Mucosa of descending colon (tissue), 3 donors: ENCODE data around the gene NCKAP5L. TPM values are rescaled to one million over a fixed set of nuclear protein-coding genes. Genes with fewer than 3 reads are reported as not detected.
"Not testable (repeated sequence)": the region's sequence is repeated elsewhere in the genome, so short reads cannot be mapped to it uniquely, and the experiment has no call there.

Source experiments
- ATAC-seq: fragments of 200-7000 bp; cut with Tn5 transposase; one replicate; pipeline ENCODE4 v1.9.1; 2020; ENCODE audit warnings: mild to moderate bottlenecking, moderate library complexity
- DNase-seq, 3 donors: peaks; one replicate each; pipeline ENCODE4 v3.0.0-alpha.2; 2020
- H3K36me3 ChIP-seq: fragments of 200-600 bp; one replicate; pipeline ENCODE4 v1.8.0; 2021; ENCODE audit warnings: low read depth, mild to moderate bottlenecking
- H3K4me1 ChIP-seq: fragments of 200-600 bp; one replicate; pipeline ENCODE4 v1.8.0; 2021; ENCODE audit warnings: low read depth, mild to moderate bottlenecking
- H3K4me3 ChIP-seq: fragments of 200-600 bp; one replicate; pipeline ENCODE4 v1.8.0; 2021; ENCODE audit warnings: mild to moderate bottlenecking
- H3K9me3 ChIP-seq: fragments of 200-600 bp; one replicate; pipeline ENCODE4 v1.8.0; 2021; ENCODE audit warnings: mild to moderate bottlenecking
- CTCF ChIP-seq: fragments of 200-600 bp; IDR thresholded peaks from one replicate; pipeline ENCODE4 v1.8.0; 2022; ENCODE audit warnings: antibody characterized with exemption, mild to moderate bottlenecking
- intact Hi-C, 2 donors: fragments of 100-400 bp; cut with DNase I in 1 of 2; cut with micrococcal nuclease in 1 of 2; formaldehyde crosslinking; loops; one replicate each; pipeline versions ENCODE4 v1.11.0 to v1.11.1; 2022; cut with DNase I, micrococcal nuclease
- total RNA-seq, 3 donors: library from RNA; stranded (reverse); fragmentation: NEBNext Ultra II Directional in 2 of 3; extraction: Animal tissue kit (Norgen Biotek cat#: 25700) in 2 of 3; gene quantifications; one replicate each; pipeline versions ENCODE4 v1.2.1 to v1.2.4, GENCODE V29; 2021 to 2023
- donor health status: DM: no; HTN: no; CAD: no; lungs with moderate emphysema.
- donor health status: DM: no; HTN: no; CAD: no.
- donor health status: DM: no; HTN: yes; CAD: no.

The NCKAP5L gene
- total RNA-seq, 3 donors from 2014 or later: 2.5 to 17.7 (median 4.7) TPM

- DNase-seq (peak; percentile 74 to 87 (median 80)), ATAC-seq (peak; percentile 85)
- H3K36me3 ChIP-seq: no peaks in the 10 kb centered on the region
- intact Hi-C loops: no loop called here
- H3K4me1 ChIP-seq: no peaks in the 10 kb centered on the region
- no peaks in the 10 kb centered on the region for H3K9me3 ChIP-seq
- peak; percentile 87 for TF ChIP-seq CTCF
- H3K4me3 ChIP-seq: no peak overlapping the region
These were observed 38.8 kb upstream of the NCKAP5L start for GRCh38 chr12:49866859-49867569.

DNA sequence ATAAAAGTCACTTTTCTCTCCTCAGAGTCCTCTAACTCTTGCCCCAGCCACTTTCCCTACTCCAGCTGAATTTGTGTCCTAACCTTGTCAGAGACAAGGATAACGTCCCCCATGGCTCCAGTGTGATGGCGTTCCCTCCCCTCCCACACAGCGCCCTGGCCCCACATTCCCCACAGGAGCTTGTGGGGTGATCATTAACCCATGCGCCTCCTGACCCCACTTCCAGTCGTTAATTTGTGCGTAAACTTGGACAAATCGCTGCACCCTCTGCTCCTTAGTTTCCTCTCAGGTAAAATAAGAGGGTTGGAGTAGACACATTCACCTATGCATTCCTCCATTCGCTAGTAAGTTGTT is 37.5 kb upstream of the NCKAP5L start:
- ATAC-seq (no peak), DNase-seq (no peak)
- TF ChIP-seq CTCF: no peak

GRCh38 chr12:49865109-49865781 is 37.0 kb upstream of the NCKAP5L start:
- ATAC-seq (no peak), DNase-seq (no peak)
- Histone ChIP-seq H3K36me3 (no peaks in the 10 kb centered on the region), H3K4me3 (no peak overlapping the region), H3K4me1 (no peaks in the 10 kb centered on the region), H3K9me3 (no peaks in the 10 kb centered on the region)
- no peak for TF ChIP-seq CTCF
- intact Hi-C loops: no loop called here

More for the DNA sequence above, 37.5 kb upstream of the NCKAP5L start:
- no peaks in the 10 kb centered on the region for H3K4me1 ChIP-seq
- no peak overlapping the region for H3K4me3 ChIP-seq
- H3K9me3 ChIP-seq: no peaks in the 10 kb centered on the region
- no peaks in the 10 kb centered on the region for H3K36me3 ChIP-seq
- intact Hi-C loops: no loop called here

- DNase-seq (no peak), ATAC-seq (no peak)
- intact Hi-C loops: no loop called here
- H3K4me3 ChIP-seq: no peak overlapping the region
- H3K4me1 ChIP-seq: no peaks in the 10 kb centered on the region
- no peaks in the 10 kb centered on the region for H3K9me3 ChIP-seq
- no peaks in the 10 kb centered on the region for H3K36me3 ChIP-seq
- TF ChIP-seq CTCF: no peak
These were observed 36.5 kb upstream of the NCKAP5L start for GRCh38 chr12:49864798-49865090.

GRCh38 chr12:49863946-49864797 is 36.0 kb upstream of the NCKAP5L start:
- Histone ChIP-seq H3K4me3 (no peak overlapping the region), H3K36me3 (no peaks in the 10 kb centered on the region), H3K4me1 (no peaks in the 10 kb centered on the region), H3K9me3 (no peaks in the 10 kb centered on the region)
- intact Hi-C loops: no loop called here
- TF ChIP-seq CTCF: no peak
- ATAC-seq (peak; percentile 58), DNase-seq (no peak)

DNA sequence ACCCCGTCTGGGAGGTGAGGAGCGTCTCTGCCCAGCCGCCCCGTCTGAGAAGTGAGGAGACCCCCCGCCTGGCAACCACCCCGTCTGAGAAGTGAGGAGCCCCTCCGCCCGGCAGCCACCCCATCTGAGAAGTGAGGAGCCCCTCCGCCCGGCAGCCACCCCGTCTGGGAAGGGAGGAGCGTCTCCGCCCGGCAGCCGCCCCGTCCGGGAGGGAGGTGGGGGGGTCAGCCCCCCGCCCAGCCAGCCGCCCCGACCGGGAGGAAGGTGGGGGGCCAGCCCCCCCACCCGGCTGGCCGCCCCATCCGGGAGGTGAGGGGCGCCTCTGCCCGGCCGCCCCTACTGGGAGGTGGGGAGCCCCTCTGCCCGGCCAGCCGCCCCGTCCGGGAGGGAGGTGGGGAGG is 32.7 kb upstream of the NCKAP5L start:
- H3K4me3 ChIP-seq, intact Hi-C loops, H3K36me3 ChIP-seq, H3K9me3 ChIP-seq, ATAC-seq, DNase-seq, H3K4me1 ChIP-seq: not testable (repeated sequence)

DNA sequence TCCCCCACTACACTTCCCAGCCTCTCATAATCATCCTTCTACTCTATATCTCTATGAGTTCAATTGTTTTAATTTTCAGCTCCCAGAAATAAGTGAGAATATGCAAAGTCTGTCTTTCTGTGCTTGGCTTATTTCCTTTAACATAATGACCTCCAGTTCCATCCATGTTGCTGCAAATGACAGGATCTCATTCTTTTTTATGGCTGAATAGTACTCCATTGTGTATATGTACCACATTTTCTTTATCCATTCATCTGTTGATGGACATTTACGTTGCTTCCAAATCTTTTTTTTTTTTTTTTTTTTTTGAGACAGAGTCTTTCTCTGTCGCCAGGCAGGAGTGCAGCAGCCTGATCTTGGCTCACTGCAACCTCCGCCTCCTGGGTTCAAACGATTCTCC is 27.7 kb upstream of the NCKAP5L start:
- ATAC-seq, H3K9me3 ChIP-seq, intact Hi-C loops, H3K36me3 ChIP-seq, H3K4me1 ChIP-seq, DNase-seq, H3K4me3 ChIP-seq: not testable (repeated sequence)
